H1 (cell line): ENCODE data around the gene CALU. TPM values are rescaled to one million over a fixed set of nuclear protein-coding genes. Genes with fewer than 3 reads are reported as not detected.
A peak's percentile ranks its signal among the peaks of the same experiment; 100 is the strongest.

Experiments used
- CTCF ChIA-PET: fragments of 300-600 bp; sonication (Branson Sonifier 250); formaldehyde crosslinking; loops from one replicate; lab custom pipeline; 2021; ENCODE audit not compliant: partially characterized antibody; lab: Charles Lee
- POLR2A ChIA-PET: fragments of 300-600 bp; sonication (Branson Sonifier 250); formaldehyde crosslinking; loops from one replicate; lab custom pipeline; 2021; ENCODE audit warnings: inconsistent platforms; ENCODE audit not compliant: partially characterized antibody; lab: Charles Lee
- DNase-seq, 2 experiments: peaks; one replicate each; pipeline versions ENCODE4 v3.0.0 to v3.0.0-alpha.2; 2010 to 2022; ENCODE audit warnings: low spot score in 2 of 2, low read depth in 1 of 2, mixed read lengths in 1 of 2
- FAIRE-seq: peaks from 2 replicates; lab custom pipeline; 2011; peaks lifted over from hg19 to GRCh38; lab: Jason Lieb, UNC
- H2AFZ ChIP-seq: 2 replicates; pipeline ENCODE4 v1.8.1; 2012; ENCODE audit warnings: low read length, inconsistent platforms
- H2AK5ac ChIP-seq: 2 replicates; pipeline ENCODE4 v1.6.1; 2013; ENCODE audit warnings: low read depth, low read length
- H2BK120ac ChIP-seq: replicated peaks from 2 replicates; pipeline ENCODE3; 2013; ENCODE audit warnings: low read depth, low read length, inconsistent platforms
- H2BK12ac ChIP-seq: 2 replicates; pipeline ENCODE4 v1.6.1; 2013; ENCODE audit warnings: low read depth, low read length
- H2BK15ac ChIP-seq: 2 replicates; pipeline ENCODE4 v1.6.1; 2013; ENCODE audit warnings: low read length
- H2BK20ac ChIP-seq: 2 replicates; pipeline ENCODE4 v1.6.1; 2013; ENCODE audit warnings: low read length
- H2BK5ac ChIP-seq: 2 replicates; pipeline ENCODE4 v1.6.1; 2013; ENCODE audit warnings: low read depth, low read length
- H3K14ac ChIP-seq: 2 replicates; pipeline ENCODE4 v1.6.1; 2013; ENCODE audit warnings: inconsistent platforms; ENCODE audit not compliant: insufficient read length
- H3K18ac ChIP-seq: 2 replicates; pipeline ENCODE4 v1.6.1; 2013; ENCODE audit warnings: low read length; ENCODE audit errors: extremely low read depth
- H3K23ac ChIP-seq: 2 replicates; pipeline ENCODE4 v1.6.1; 2013; ENCODE audit warnings: inconsistent platforms; ENCODE audit not compliant: insufficient read length
- H3K23me2 ChIP-seq: 2 replicates; pipeline ENCODE4 v1.6.1; 2013; ENCODE audit warnings: low read depth, low read length
- H3K27ac ChIP-seq: 2 replicates; pipeline ENCODE4 v1.6.1; 2011; ENCODE audit warnings: low read depth, low read length, inconsistent platforms
- H3K27me3 ChIP-seq, 4 experiments: replicated peaks in 1 of 4; 1 replicate in 1 of 4; 2 replicates in 3 of 4; pipeline versions ENCODE4 v1.6.1 to v1.8.1; 2011 to 2013; ENCODE audit warnings: low read length in 3 of 4, mild to moderate bottlenecking in 3 of 4, inconsistent platforms in 2 of 4, mixed read lengths in 2 of 4, moderate library complexity in 1 of 4; ENCODE audit not compliant: control insufficient read depth in 3 of 4, insufficient read depth in 3 of 4; ENCODE audit errors: extremely low read depth in 1 of 4
- H3K36me3 ChIP-seq, 4 experiments: 2 replicates each; pipeline versions ENCODE4 v1.6.1 to v1.8.1; 2011 to 2013; ENCODE audit warnings: mild to moderate bottlenecking in 4 of 4, low read length in 3 of 4, moderate library complexity in 2 of 4, control low read depth in 1 of 4, inconsistent platforms in 1 of 4; ENCODE audit not compliant: insufficient read depth in 4 of 4, control insufficient read depth in 2 of 4
- H3K4ac ChIP-seq: replicated peaks from 2 replicates; pipeline ENCODE3; 2013; ENCODE audit warnings: low read length, low read depth, mixed read lengths, inconsistent platforms; ENCODE audit not compliant: insufficient read length
- H3K4me1 ChIP-seq, 4 experiments: replicated peaks in 1 of 4; 1 replicate in 1 of 4; 2 replicates in 3 of 4; pipeline versions ENCODE4 v1.6.1 to v1.8.1; 2011 to 2013; ENCODE audit warnings: low read length in 3 of 4, inconsistent platforms in 2 of 4, mixed read lengths in 1 of 4; ENCODE audit not compliant: insufficient read depth in 4 of 4, control insufficient read depth in 3 of 4
- H3K4me2 ChIP-seq, 2 experiments: 2 replicates each; pipeline versions ENCODE4 v1.6.1 to v1.8.1; 2011 to 2013; ENCODE audit warnings: low read depth in 2 of 2, low read length in 2 of 2, control low read depth in 1 of 2, inconsistent platforms in 1 of 2, mild to moderate bottlenecking in 1 of 2; ENCODE audit not compliant: insufficient read depth in 1 of 2
- H3K4me3 ChIP-seq, 4 experiments: fragments of 200-600, 300-600 bp in 1 of 4; sonication (generic), shearing (Covaris generic), sonication (Bioruptor Twin) in 1 of 4; 2 replicates each; pipeline versions ENCODE4 v1.5.1 to v1.8.1; 2011 to 2016; ENCODE audit warnings: low read length in 4 of 4, low read depth in 3 of 4, control low read depth in 2 of 4, inconsistent platforms in 2 of 4, mild to moderate bottlenecking in 2 of 4, mixed read lengths in 1 of 4, moderate library complexity in 1 of 4; ENCODE audit not compliant: insufficient read depth in 2 of 4; ENCODE audit errors: extremely low read depth in 1 of 4
- H3K56ac ChIP-seq: replicated peaks from 2 replicates; pipeline ENCODE3; 2013; ENCODE audit warnings: low read depth, mild to moderate bottlenecking, mixed read lengths, low read length, inconsistent platforms; ENCODE audit not compliant: insufficient read length
- H3K79me1 ChIP-seq: 2 replicates; pipeline ENCODE4 v1.6.1; 2013; ENCODE audit warnings: low read depth, low read length, control low read depth
- H3K79me2 ChIP-seq, 2 experiments: 2 replicates each; pipeline versions ENCODE4 v1.6.1 to v1.8.1; 2012 to 2013; ENCODE audit warnings: low read length in 2 of 2, mild to moderate bottlenecking in 2 of 2, inconsistent platforms in 1 of 2; ENCODE audit not compliant: insufficient read depth in 2 of 2, control insufficient read depth in 1 of 2
- H3K9ac ChIP-seq, 4 experiments: replicated peaks in 1 of 4; 1 replicate in 1 of 4; 2 replicates in 3 of 4; pipeline versions ENCODE4 v1.6.1 to v1.8.1; 2011 to 2013; ENCODE audit warnings: low read depth in 3 of 4, low read length in 3 of 4, control low read depth in 2 of 4, mild to moderate bottlenecking in 2 of 4, moderate library complexity in 2 of 4, inconsistent platforms in 1 of 4; ENCODE audit errors: extremely low read depth in 1 of 4
- H3K9me3 ChIP-seq, 2 experiments: 2 replicates each; pipeline versions ENCODE4 v1.6.1 to v1.8.1; 2012 to 2013; ENCODE audit warnings: mild to moderate bottlenecking in 2 of 2, moderate library complexity in 2 of 2, control low read depth in 1 of 2, inconsistent platforms in 1 of 2, low read depth in 1 of 2, low read length in 1 of 2, mixed read lengths in 1 of 2; ENCODE audit not compliant: insufficient read depth in 2 of 2
- H4K20me1 ChIP-seq, 2 experiments: replicated peaks in 1 of 2; 2 replicates each; pipeline versions ENCODE3 to v1.8.1; 2011 to 2013; ENCODE audit warnings: inconsistent platforms in 2 of 2, low read length in 2 of 2, mild to moderate bottlenecking in 1 of 2; ENCODE audit not compliant: insufficient read depth in 2 of 2, control insufficient read depth in 1 of 2
- H4K5ac ChIP-seq: 2 replicates; pipeline ENCODE4 v1.6.1; 2013; ENCODE audit warnings: low read length, low read depth, mixed read lengths, inconsistent platforms; ENCODE audit not compliant: insufficient read length
- H4K8ac ChIP-seq: 2 replicates; pipeline ENCODE4 v1.8.0; 2013; ENCODE audit warnings: mild to moderate bottlenecking, moderate library complexity, low read length, inconsistent platforms; ENCODE audit not compliant: insufficient read depth; ENCODE audit errors: extremely low read depth
- H4K91ac ChIP-seq: replicated peaks from 2 replicates; pipeline ENCODE3; 2013; ENCODE audit warnings: low read length, mixed read lengths, inconsistent platforms; ENCODE audit not compliant: insufficient read length
- ASH2L ChIP-seq: fragments of 200-600, 300-600 bp; sonication (generic); IDR thresholded peaks from one replicate; pipeline ENCODE4 v1.7.1; 2017; ENCODE audit warnings: low read length
- BCL11A ChIP-seq, 2 experiments: IDR thresholded peaks; one replicate each; pipeline ENCODE4 v1.6.1; 2011; ENCODE audit warnings: low read depth in 2 of 2, low read length in 2 of 2, mild to moderate bottlenecking in 2 of 2
- EZH2 ChIP-seq: fragments of 200-600 bp; sonication (generic); IDR thresholded peaks from 2 replicates; pipeline ENCODE4 v1.7.1; 2012; ENCODE audit warnings: low read depth, mild to moderate bottlenecking, moderate library complexity, low read length, inconsistent platforms; ENCODE audit not compliant: severe bottlenecking
- JUN ChIP-seq: IDR thresholded peaks from 2 replicates; pipeline ENCODE4 v1.6.1; 2011; ENCODE audit warnings: low read depth, mild to moderate bottlenecking, improper control_type of control experiment, low read length
- JUND ChIP-seq: IDR thresholded peaks from 2 replicates; pipeline ENCODE4 v1.6.1; 2011; ENCODE audit warnings: mild to moderate bottlenecking, improper control_type of control experiment, low read length
- POLR2AphosphoS5 ChIP-seq: IDR thresholded peaks from 2 replicates; pipeline ENCODE4 v1.6.1; 2011; ENCODE audit warnings: low read depth, low read length
- POU5F1 ChIP-seq: IDR thresholded peaks from 2 replicates; pipeline ENCODE4 v1.6.1; 2011; ENCODE audit warnings: low read depth, mild to moderate bottlenecking, low read length, moderate library complexity
- SP4 ChIP-seq: IDR thresholded peaks from 2 replicates; pipeline ENCODE4 v1.6.1; 2012; ENCODE audit warnings: low read length, inconsistent platforms
- WGBS, 2 experiments: shearing (Covaris generic) in 1 of 2; methylation state at CpG; one replicate each; pipeline versions ENCODE4 v1.1.6 to v1.1.7; 2013 to 2015; ENCODE audit warnings: low lambda C conversion rate in 2 of 2, mixed read lengths in 2 of 2, inconsistent platforms in 1 of 2, low coverage in 1 of 2, missing lambda C conversion rate in 1 of 2; ENCODE audit not compliant: insufficient replicate concordance in 2 of 2, insufficient coverage in 1 of 2, insufficient read length in 1 of 2; ENCODE audit errors: extremely low coverage in 1 of 2, missing lambda C conversion rate in 1 of 2; 5-methylcytosine and 5-hydroxymethylcytosine counted together
- polyA plus RNA-seq, 7 experiments: library from polyadenylated mRNA; depleted of rRNA in 3 of 7; stranded (reverse) in 5 of 7; unstranded in 2 of 7; fragments of >200 nt in 5 of 7; fragments of 200-250 nt in 2 of 7; gene quantifications; 1 replicate in 5 of 7; 2 replicates in 1 of 7; 4 replicates in 1 of 7; pipeline versions ENCODE4 v1.2.1 to v1.2.3, GENCODE V29; 2011 to 2013; ENCODE audit warnings: missing spikeins in 2 of 7, mixed read lengths in 2 of 7
- total RNA-seq: library from RNA; stranded (reverse); fragmentation: NEBNext Ultra II Directional; extraction: Animal tissue kit (Norgen Biotek cat#: 25700); gene quantifications from 2 replicates; pipeline ENCODE4 v1.2.1, GENCODE V29; 2021
- TF ChIP-seq, protein P1 (sequence below): IDR thresholded peaks from 2 replicates; pipeline ENCODE4 v1.6.1; 2012; ENCODE audit warnings: inconsistent platforms
- TF ChIP-seq, protein P2 (sequence below): IDR thresholded peaks from 2 replicates; pipeline ENCODE4 v1.6.1; 2012; ENCODE audit warnings: low read length, inconsistent platforms

CALU gene
- total and polyA plus RNA-seq, 2 of the 8 experiments (the other 6 are each of a cell fraction or from before 2014, with no cell fraction given): 67.2 to 170 TPM

DNA sequence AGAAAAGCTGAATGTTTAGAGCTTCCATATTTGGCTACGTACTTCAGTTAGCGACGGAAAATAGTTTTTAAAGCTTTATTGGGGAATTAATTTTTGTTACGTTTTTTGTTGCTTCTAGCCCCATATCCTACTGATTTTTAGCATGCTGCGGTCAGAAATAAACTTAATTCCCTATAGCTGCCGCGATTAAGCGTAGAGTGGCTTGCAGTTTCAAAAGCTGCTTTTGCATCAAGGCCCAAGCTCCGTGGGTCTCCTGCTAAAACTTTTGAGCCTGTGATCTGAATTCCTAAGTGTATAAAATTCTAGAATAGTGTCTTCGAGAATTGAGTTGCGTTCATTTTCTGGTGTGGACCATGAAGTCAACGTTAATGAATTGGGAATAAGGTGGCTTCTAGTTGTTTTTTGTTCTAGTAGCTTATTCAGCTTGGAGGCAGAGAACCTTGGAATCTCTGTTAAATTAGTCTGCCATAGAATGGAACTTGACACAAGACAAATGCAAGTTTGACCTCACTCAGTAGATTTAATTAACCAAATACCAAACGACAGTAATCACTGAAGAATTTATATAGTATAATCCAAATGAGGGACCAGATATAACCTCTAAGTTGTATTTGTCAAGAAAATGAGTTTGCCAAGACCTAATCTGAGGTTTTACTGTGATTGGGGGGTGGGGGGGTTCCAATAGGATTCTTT is 977 bp downstream of the CALU start:
- Histone ChIP-seq H3K23ac (no peak overlapping the region), H3K4me3 (peak overlapping the region; percentile 87 to 96 (median 93)), H3K56ac (no peak overlapping the region), H3K27me3 (peaks cover 0 to 1% (median 0%) of the 10 kb centered on the region in 4 experiments; a peak in 2 of 7 replicates), H4K91ac (no peak overlapping the region), H3K23me2 (peaks cover 7% of the 10 kb centered on the region), H2BK12ac (no peak overlapping the region), H3K4ac (no peak overlapping the region), H3K4me1 (peaks cover 0 to 5% (median 2%) of the 10 kb centered on the region in 4 experiments; a peak in 3 of 7 replicates), H3K9me3 (no peaks in the 10 kb centered on the region), H2AK5ac (no peak overlapping the region), H2BK20ac (no peak overlapping the region), H4K8ac (no peak overlapping the region), H3K9ac (peak overlapping the region; percentile 78 to 93 (median 90)), H3K79me1 (no peaks in the 10 kb centered on the region; the same call in 1 of the 2 replicates), H2BK120ac (no peak overlapping the region), H3K36me3 (no peaks in the 10 kb centered on the region; a peak in 2 of 8 replicates), H3K79me2 (peaks cover 44 to 60% of the 10 kb centered on the region in 2 experiments), H2AFZ (no peak overlapping the region), H3K18ac (no peak overlapping the region), H3K27ac (peak overlapping the region; percentile 74; the same call in 1 of the 2 replicates), H2BK15ac (no peak overlapping the region), H3K14ac (no peak overlapping the region), H4K20me1 (peaks cover 15 to 26% of the 10 kb centered on the region in 2 experiments), H3K4me2 (peak overlapping the region; percentile 77 to 83), H2BK5ac (no peak overlapping the region; the same call in 1 of the 2 replicates), H4K5ac (no peak overlapping the region)
- WGBS, 2 experiments: 21% methylated on average over 13 of the region's 13 CpGs; no CpG with 5 or more reads in 1 of the 2 experiments
- no peak for FAIRE-seq
- no peak for TF ChIP-seq POLR2AphosphoS5
- TF ChIP-seq SP4: no peak
- TF ChIP-seq, protein P1, sequence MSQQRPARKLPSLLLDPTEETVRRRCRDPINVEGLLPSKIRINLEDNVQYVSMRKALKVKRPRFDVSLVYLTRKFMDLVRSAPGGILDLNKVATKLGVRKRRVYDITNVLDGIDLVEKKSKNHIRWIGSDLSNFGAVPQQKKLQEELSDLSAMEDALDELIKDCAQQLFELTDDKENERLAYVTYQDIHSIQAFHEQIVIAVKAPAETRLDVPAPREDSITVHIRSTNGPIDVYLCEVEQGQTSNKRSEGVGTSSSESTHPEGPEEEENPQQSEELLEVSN: no peak
- TF ChIP-seq JUN: no peak
- TF ChIP-seq, protein P2, sequence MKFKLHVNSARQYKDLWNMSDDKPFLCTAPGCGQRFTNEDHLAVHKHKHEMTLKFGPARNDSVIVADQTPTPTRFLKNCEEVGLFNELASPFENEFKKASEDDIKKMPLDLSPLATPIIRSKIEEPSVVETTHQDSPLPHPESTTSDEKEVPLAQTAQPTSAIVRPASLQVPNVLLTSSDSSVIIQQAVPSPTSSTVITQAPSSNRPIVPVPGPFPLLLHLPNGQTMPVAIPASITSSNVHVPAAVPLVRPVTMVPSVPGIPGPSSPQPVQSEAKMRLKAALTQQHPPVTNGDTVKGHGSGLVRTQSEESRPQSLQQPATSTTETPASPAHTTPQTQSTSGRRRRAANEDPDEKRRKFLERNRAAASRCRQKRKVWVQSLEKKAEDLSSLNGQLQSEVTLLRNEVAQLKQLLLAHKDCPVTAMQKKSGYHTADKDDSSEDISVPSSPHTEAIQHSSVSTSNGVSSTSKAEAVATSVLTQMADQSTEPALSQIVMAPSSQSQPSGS: no peak
- TF ChIP-seq EZH2: no peak
- TF ChIP-seq POU5F1: no peak
- TF ChIP-seq JUND: no peak
- no peak for TF ChIP-seq BCL11A (IDR thresholded peaks at IDR 0.05; ENCODE audit: low read depth in 2 of 2, low read length in 2 of 2)
- TF ChIP-seq ASH2L: no peak
- DNase-seq: no peak
- CTCF ChIA-PET: interaction anchor here (1.8 kb wide), 1 partner anchor 43 kb away, joined by 7 read pairs; no protein-coding TSS in a partner anchor
- POLR2A ChIA-PET: interaction anchor here (0.6 to 2.8 kb wide), 14 partner anchors 9 to 91 kb away, joined by 3 to 11 read pairs (median 4); no protein-coding TSS in a partner anchor
